GM19238 (cell line): ENCODE results near the gene CHRD.

Source experiments
- DNase-seq: peaks from one replicate; pipeline ENCODE4 v3.0.0; 2011; ENCODE audit warnings: low spot score; ENCODE audit not compliant: insufficient read length

The CHRD gene

GRCh38 chr3:184346480-184347190 lies 33.2 kb upstream of the CHRD start:
- no peak for DNase-seq

DNA sequence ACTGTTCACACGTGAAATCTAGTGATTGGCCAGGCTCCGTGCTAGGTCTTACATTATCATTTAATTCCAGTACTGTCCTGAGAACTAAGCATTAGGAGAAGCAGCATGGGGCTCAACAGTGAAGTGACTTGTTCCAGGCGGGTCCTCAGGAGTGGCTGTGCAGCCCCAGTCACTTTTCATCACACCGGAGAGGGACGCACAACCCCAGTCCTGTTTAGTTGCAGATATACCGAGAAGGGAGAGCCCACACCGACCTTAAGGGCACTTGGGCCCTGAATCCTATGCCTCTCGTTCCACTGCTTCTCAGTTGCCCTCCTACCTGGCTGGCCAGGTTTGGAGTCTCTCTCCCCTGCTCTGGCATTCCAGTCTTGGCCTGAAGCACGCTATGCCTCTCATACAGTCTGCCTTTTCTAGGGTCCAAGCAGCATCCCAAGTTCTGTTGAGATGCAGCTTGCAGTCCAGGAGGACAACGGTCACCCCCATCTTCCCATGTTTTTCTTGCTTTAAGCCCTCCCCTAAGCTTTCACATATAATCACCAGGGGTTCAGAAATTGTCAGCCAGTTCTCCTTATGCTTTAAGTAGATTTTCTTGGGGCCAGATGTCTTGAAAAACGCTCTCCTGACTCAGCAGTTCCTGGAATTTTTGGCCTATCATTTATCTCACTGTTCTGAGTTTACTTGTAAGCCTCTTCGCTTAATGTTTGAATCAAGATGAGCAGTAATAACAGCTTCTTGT lies 32.4 kb upstream of the CHRD start:
- no peak for DNase-seq

DNA sequence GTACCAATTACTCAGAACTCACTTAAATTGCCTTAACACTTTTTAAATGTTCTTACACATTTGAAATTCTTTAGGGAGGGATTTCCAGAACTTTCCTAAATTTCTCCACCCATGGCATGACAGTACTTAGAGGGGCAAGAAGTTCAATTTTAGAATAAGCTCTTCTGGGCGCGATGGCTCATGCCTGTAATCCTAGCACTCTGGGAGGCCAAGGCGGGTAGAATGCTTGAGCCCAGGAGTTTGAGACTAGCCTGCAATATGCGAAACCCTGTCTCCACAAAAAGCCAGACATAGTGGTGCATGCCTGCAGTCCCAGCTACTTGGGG lies 31.8 kb upstream of the CHRD start:
- DNase-seq: no peak

DNA sequence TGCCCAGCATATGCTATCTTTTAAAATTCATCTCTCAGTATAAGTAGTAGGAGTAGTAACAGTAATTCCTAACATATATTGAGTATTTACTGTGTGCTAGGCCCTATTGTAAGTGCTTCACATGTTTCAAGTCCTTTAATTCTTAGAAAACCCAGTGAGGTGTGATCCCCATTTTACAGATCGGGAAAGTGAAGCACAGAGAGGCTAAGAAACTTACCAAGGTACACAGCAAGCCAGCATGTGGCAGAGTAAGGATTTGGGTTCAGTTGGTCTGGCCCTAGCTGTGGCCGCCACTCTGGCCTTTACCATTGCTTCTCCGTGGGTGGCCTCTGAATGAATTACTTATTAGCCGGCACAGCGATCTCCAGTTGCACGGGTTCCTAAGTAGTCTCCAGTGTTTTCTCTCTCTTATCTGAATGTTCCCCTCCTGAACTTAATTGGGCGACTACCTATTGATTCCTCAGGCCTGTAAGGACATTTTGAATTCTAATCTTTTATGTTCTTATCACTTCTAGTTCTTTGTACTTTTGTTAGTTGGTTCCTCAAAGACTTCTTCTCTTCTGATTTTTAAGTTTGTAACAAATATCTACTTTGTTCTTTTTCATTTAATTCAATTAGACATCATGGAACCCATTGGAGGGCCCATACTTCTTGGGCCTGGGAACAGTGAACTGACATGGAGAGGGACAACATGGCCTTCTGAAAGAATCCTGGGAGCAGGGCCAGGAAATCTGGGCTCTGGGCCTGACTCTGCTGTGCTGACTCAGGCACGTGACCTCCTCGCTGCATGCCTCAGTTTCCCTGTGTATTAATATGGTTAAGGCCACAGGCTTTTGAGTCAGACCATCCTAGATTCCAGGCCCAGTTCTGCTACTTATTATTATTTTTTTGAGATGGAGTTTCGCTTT lies 30.0 kb upstream of the CHRD start:
- DNase-seq: no peak

DNA sequence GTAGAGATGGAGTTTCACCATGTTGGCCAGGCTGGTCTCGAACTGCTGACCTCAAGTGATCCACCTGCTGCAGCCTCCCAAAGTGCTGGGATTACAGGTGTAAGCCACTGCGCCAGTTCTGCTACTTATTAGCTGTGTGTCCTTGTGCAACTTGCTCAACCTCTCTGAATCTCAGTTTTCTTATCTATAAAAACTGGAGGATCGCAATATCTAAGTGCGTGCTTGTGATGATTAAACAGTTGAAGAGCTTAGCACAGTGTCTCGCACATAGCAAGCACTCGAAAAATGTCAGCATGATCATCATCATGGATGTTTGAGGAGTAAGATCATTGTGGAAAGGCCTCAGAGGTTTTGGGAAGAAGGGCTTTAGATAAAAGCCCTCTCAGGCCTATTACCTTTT lies 29.2 kb upstream of the CHRD start:
- DNase-seq: no peak

DNA sequence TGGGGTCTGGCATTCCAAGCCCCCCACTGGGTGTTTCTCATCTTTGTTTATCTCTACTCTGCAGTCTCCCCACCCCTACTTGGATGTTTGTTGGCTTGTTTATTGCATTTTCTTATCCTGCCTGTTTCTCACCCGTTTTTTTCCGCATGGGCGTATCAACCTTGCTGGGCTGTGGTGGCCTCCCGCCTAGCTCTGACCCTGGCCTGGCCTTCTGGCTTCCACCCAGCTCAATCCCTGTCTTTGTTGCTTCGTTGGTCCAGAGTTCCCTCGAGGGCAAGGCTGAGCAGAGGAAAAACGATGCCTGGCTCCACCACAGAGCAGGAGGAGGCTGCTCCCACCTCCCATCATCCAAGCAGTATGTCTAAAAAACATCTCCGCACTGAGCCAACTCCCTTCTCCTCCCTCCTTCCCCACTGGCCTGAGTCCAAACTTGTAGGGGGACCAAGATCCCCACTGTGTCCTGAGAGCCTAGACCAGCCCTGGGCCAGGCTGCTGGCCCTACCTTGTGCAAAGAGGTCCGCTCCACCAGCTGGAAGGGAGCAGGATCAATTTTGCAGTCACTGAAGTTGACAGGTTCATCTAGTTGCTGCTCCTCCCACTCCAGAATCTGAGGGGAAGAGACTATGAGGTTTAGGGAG lies 28.2 kb upstream of the CHRD start:
- no peak for DNase-seq

DNA sequence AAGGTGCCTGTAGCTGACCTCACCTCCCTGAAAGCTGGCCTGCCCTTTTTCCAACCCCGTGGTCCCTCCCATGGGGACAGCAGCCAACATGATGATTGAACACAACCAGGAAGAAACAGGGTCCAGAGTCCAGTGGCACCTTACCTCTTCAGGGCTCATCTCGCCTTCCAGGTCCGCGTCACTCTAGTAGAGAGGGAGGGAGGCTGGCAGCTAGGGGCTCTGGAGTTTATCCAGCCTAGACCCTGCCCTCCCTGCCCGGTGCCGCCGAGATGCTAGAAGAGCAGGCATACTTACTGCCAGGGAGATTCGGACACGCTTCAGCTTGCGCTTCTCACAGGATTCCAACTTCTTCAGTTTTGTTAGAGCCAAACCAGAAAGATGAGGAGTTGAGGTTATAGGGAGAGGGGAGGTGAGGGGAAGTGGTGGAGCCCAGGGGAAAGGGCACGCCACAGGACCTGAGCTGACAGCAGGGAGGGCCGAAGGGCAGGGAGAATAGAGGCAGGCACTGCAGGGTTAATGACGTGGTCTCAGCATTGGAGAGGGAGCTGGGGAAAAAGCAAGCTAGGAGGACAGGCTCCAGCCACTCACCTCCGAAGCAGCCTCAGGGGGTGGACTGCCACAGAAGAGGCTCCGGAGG lies 27.6 kb upstream of the CHRD start:
- DNase-seq: no peak

DNA sequence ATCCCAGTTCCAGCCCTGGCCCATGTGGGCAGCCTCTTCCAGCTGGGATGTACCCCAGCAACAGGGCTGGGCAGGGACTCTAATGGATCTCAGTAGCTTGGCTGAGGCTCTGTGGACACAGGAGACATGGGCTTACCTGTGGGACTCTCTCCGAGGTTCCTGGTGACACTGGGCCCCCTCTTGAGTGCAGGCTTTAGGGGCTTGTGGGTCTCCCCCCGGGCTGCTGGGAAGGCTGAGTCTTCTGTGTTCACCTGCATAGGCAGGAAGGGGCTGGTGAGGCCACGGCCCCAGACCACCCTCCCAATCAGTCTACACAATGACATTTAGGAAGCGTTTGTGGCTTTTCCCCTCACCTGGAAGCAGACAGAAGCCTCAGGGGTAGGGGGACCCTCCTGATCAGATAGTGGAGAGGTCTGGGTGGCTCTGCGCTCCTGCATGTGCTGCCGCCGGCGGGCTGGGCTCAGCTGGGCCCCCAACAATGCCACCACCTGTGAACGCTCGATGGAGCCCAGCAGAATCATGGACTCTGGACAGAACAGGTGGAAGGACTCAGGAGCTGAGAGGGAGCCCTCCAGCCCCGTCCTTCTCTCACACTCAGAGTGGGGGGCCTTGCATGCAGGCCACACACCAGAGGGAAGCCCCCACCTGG lies 26.8 kb upstream of the CHRD start:
- DNase-seq: no peak

DNA sequence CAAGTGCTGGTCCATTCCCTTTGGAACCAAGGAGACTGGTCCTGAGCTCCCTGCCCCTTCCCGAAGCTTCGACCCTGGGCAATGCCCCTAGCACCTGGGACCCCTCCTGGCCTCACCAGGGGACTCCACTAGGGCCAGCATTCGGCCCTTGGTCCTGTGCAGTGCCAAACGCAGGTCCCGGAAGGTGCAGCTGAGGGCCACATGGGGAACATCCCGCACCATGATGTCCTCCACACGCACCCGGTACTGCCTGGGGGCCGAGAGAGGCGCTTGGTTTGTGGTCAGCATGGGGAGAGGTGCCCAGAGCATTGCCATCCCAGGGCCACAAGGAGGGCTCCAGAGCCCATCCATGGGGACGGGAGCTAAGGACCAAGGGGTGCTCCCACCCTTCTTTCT lies 26.3 kb upstream of the CHRD start:
- no peak for DNase-seq

- DNase-seq: no peak
Measured at GRCh38 chr3:184354121-184354728, 25.6 kb upstream of the CHRD start.

GRCh38 chr3:184354754-184355153 lies 25.1 kb upstream of the CHRD start:
- no peak for DNase-seq

DNA sequence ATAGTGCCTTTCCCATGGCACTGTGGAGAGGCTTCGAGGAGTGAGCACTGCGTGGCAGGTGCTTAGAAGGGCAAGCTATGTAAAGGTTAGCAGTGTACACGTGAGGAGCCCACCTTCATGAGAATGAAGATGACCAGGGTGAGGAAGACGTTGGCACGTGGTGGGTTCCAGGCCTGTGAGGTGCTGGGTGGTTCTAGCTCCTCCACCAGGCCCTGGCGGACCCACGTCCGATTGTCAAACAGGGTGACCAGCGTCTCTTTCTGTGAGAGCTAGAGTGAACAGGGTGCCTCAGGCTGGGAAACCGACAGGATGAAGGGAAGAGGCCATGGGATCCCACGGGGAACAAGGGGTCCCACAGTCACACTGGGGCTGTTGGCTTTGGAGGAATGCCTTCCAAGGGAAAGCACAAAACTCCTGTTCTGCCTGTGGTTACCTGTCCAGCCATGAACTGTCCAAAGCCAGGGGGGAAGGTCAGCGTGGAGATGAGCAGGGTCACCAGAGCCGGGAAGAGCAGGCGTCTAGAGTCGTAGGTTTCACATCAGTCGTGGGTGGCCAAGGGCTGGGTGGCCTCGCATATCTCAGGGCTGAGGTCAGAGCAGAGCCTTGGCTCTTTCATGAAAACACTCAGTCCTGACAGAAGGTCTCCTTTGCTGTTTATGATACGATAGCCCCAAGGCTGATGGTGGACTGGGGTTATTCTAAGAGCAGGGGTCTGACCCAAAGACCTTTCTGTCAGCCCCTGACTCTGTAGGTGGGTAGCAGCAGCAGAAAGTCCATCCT lies 24.4 kb upstream of the CHRD start:
- DNase-seq: no peak

GRCh38 chr3:184357248-184358123 lies 22.4 kb upstream of the CHRD start:
- DNase-seq: no peak

DNA sequence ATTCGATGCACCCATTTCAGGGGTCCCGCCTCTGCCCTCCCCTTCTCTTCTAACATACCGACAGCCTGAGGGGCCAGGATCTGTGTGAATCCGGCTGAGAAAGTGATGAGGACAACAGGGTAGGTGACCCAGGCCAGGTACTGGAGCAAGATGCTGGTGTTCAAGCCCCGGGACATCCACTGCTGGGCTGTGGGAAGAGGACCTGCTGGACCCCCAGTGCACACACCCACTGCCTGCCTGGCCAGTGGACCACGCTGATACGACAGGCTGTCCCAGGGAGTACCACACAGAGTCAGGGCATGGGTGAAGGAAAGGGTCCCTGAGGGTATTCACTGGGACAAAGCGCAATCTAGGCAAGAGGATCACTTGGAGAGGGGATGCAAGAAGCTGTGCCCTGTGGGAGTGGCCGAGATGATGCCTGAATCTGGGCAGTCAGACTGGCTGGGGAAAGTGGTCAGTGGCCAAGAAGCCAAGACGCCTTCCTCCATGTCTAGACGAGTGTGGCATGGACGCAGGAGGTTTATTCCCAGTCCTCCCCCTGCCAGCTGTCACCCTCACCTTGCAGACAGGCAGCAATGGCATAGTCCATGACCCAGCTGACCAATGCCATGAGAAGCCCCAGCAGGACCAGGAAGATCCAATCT lies 21.6 kb upstream of the CHRD start:
- no peak for DNase-seq

- DNase-seq: no peak
Measured at GRCh38 chr3:184358921-184359350, 20.9 kb upstream of the CHRD start.

GRCh38 chr3:184359610-184360009 lies 20.2 kb upstream of the CHRD start:
- DNase-seq: no peak

GRCh38 chr3:184360070-184360928 lies 19.6 kb upstream of the CHRD start:
- no peak for DNase-seq
